ENCODE results near the gene TRAF4.

GRCh38 chr17:28759256-28759865 lies 15.6 kb downstream of the TRAF4 start:
- no peak for TF ChIP-seq CTBP1 (IDR thresholded peaks at IDR 0.05; ENCODE audit: borderline replicate concordance)
- TF ChIP-seq SP1 (IDR thresholded peaks at IDR 0.05): no peak
- TF ChIP-seq SUZ12 (IDR thresholded peaks at IDR 0.05): no peak
- TF ChIP-seq ELF4 (IDR thresholded peaks at IDR 0.05): no peak
- no peak for TF ChIP-seq TARDBP (IDR thresholded peaks at IDR 0.05)
- TF ChIP-seq ZNF384 (IDR thresholded peaks at IDR 0.05): no peak
- no peak for TF ChIP-seq FOXA1 (IDR thresholded peaks at IDR 0.05)
- no peak for TF ChIP-seq FOXK2 (IDR thresholded peaks at IDR 0.05)
- no peak for TF ChIP-seq LEF1 (IDR thresholded peaks at IDR 0.05; ENCODE audit: borderline replicate concordance)

Data from HEK293T (cell line).